BE2C (cell line): ENCODE measurements around the gene TTC33.

Source experiments
- DNase-seq: peaks from one replicate; pipeline ENCODE4 v3.0.0-alpha.2; 2020
- H3K27me3 ChIP-seq: fragments of 250-450 bp; sonication (Bioruptor Pico); 2 replicates; pipeline ENCODE4 v1.5.1; 2020; ENCODE audit warnings: mild to moderate bottlenecking
- H3K36me3 ChIP-seq: fragments of 250-450 bp; sonication (Bioruptor Pico); 2 replicates; pipeline ENCODE4 v1.5.1; 2020; ENCODE audit warnings: mild to moderate bottlenecking
- H3K4me1 ChIP-seq: fragments of 250-450 bp; sonication (Bioruptor Pico); 2 replicates; pipeline ENCODE4 v1.5.1; 2020
- H3K4me3 ChIP-seq: 2 replicates; pipeline ENCODE4 v1.5.1; 2011; ENCODE audit warnings: low read depth, low read length
- H3K9me3 ChIP-seq: fragments of 250-450 bp; sonication (Bioruptor Pico); 2 replicates; pipeline ENCODE4 v1.5.1; 2020
- CTCF ChIP-seq: IDR thresholded peaks from 2 replicates; pipeline ENCODE4 v1.5.1; 2012; ENCODE audit warnings: mild to moderate bottlenecking, low read depth, low read length

TTC33 gene

GRCh38 chr5:40494631-40495236 lies 261.0 kb downstream of the TTC33 start:
- no peak for TF ChIP-seq CTCF
- no peaks in the 10 kb centered on the region for H3K9me3 ChIP-seq
- no peak overlapping the region for H3K4me3 ChIP-seq
- no peaks in the 10 kb centered on the region for H3K36me3 ChIP-seq
- H3K27me3 ChIP-seq = no peaks in the 10 kb centered on the region
- no peak for DNase-seq
- H3K4me1 ChIP-seq = no peaks in the 10 kb centered on the region

GRCh38 chr5:40492056-40492455 lies 263.7 kb downstream of the TTC33 start:
- no peak for TF ChIP-seq CTCF
- Histone ChIP-seq H3K4me1 (no peaks in the 10 kb centered on the region), H3K27me3 (no peaks in the 10 kb centered on the region), H3K36me3 (no peaks in the 10 kb centered on the region), H3K9me3 (no peaks in the 10 kb centered on the region), H3K4me3 (no peak overlapping the region)
- DNase-seq = no peak

GRCh38 chr5:40491644-40492043 lies 264.1 kb downstream of the TTC33 start:
- Histone ChIP-seq H3K4me1 (no peaks in the 10 kb centered on the region), H3K4me3 (no peak overlapping the region), H3K27me3 (no peaks in the 10 kb centered on the region), H3K36me3 (no peaks in the 10 kb centered on the region), H3K9me3 (no peaks in the 10 kb centered on the region)
- DNase-seq = no peak
- no peak for TF ChIP-seq CTCF

GRCh38 chr5:40490464-40491111 lies 265.2 kb downstream of the TTC33 start:
- H3K27me3 ChIP-seq = no peaks in the 10 kb centered on the region
- no peak overlapping the region for H3K4me3 ChIP-seq
- no peak for TF ChIP-seq CTCF
- no peak for DNase-seq
- no peaks in the 10 kb centered on the region for H3K4me1 ChIP-seq
- no peaks in the 10 kb centered on the region for H3K9me3 ChIP-seq
- no peaks in the 10 kb centered on the region for H3K36me3 ChIP-seq

GRCh38 chr5:40489421-40489820 lies 266.3 kb downstream of the TTC33 start:
- no peak for TF ChIP-seq CTCF
- Histone ChIP-seq H3K9me3 (no peaks in the 10 kb centered on the region), H3K36me3 (no peaks in the 10 kb centered on the region), H3K4me1 (no peaks in the 10 kb centered on the region), H3K4me3 (no peak overlapping the region), H3K27me3 (no peaks in the 10 kb centered on the region)
- no peak for DNase-seq
